GM11168 (cell line): ENCODE measurements around the gene KCP.

Experiments
- in situ Hi-C: fragments of 300-500 bp; cut with MboI; formaldehyde crosslinking; loops from one replicate; pipeline ENCODE4 v1.12.0; 2022; ENCODE audit warnings: low sequenced_read_pairs; ENCODE audit not compliant: unreplicated experiment

KCP gene

GRCh38 chr7:128876978-128877755, 33.3 kb downstream of the KCP start:
- in situ Hi-C loops: no loop called here

DNA sequence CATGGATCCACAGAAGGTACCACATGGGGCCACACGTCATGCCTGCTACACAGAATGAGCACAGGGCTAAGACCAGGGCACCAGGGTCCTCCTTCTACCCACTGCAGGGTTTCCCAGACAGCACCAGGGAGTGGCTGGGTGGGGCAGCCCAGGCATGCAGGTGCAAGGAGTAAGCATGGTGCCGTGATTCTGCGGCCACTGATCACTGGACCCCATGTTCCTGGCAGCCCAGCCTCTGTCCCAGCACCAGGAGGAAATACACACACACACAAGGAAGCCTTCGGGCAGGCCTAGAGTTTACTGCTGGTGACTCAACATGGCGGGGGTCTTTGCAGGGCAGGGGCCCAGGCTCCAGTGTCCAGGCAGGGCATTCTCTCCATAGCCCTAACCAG, 33.9 kb downstream of the KCP start:
- in situ Hi-C loops: no loop called here

DNA sequence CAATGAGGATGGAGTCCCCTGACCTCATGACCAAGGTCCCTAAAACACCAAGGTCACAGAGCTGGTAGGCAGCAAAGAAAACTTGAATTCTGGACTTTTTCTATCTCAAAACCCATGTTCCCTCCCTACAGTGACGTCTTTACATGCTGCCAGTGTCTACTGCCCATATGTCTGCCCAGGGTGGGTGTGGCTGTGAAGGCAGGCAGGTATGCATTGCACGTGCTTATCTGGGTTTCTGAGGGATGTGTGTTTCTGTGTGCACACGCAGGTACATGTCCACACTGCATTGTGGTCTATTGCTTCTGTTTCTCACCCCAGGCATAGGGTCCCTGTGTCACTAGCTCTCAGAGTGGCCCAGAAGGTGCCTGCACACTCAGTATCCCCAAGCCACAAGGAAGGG, 34.4 kb downstream of the KCP start:
- in situ Hi-C loops: no loop called here

DNA sequence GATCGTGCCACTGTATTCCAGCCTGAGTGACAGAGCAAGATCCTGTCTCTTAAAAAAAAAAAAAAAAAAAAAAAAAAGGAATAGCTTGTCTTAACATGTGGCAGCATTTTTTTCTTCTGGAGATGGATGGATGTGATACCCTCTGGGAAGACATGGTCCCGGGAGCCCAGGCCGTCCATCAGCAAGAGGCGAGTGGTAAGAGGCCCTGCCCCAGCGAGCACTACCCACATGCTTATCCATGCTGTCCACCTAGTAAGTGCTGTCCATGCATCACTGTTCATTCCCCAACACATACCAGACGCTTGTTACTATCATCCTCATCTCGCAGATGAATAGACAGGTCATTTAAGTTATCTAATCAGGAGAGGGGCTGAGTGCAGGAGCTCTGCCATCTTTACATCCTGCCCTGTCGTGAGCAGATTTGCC, 35.0 kb downstream of the KCP start:
- in situ Hi-C loops: no loop called here

DNA sequence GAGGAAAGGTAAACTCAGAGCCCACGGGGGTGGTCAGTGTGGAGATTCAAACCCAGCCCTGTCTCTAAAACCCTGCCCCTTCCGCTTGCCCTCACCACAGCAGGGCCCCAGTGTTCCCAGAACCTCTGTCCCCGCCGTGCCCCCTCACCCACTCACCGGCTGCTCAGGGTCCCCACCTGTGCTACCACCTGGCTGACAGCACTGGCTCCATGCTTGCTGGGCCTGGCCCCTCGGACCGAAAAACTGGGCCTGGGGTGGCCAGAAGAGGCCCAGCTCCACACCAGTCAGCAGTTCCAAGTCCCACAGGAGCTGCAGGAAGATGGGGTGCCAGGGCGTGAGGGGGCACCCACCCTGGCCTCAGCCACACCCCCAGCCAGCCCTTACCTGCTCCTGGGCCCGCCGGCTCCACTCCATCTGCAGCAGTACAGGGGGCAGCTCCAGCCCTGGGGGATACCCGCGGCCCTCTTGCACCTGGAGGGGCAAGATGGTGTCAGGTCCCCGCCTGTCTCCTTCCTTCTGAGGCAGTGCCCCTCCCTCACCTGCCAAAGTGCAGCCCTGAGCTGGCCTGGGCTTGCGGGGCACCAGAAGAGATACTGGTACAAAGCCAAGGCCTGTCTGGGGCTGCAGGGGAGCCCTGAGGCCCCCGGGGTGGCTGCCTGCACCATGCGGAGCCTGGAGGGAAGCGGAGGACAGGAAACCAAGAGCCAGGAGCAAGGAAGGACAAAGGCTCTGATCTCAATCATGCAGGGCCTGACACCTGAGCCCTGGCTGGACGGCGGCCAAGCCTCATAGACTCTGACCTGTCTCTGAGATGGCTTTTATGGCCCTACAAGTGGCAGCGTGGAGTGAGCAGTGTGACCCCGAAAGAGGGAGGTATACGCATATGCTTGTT, 36.1 kb downstream of the KCP start:
- in situ Hi-C loops: no loop called here

DNA sequence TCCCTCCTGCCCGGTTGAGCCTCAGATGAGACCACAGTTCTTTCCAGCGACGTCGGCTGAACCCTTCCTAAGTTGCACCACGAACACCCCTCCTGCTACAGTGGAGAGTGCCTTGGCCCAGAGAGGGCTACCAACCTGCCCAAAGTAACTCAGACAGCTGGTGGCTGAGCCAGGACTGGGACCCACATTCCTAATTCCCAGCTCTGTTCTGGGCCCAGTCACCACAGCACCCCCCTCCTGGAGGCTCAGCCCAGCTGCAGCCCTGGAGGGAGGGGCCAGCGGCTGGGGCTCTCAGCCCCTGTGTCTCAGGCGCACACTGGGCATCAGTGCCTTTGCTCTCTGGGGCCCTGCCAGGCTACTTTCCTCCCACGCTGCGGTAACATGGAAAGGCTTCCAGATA, 37.3 kb downstream of the KCP start:
- in situ Hi-C loops: no loop called here

DNA sequence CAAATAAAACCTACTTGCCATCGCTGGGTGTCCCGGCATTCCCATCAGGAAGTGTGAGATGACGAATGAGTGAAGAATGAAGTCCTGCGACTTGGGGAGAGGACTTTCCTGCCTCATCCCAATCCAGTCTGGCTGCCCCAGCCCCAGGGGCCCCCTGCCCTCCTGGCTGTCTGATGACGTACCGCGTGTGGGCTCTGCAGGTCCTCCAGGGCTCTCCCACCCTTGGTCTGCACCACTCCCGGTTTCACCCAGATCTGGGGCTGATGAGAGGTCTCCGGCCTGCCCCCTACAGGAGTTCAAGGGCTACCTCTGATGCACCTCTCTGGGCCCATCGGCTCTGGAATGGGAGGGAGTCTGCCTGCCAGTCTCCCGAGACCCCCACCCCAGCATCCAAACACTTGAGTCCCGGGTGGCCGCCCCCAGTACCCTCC, 38.1 kb downstream of the KCP start:
- in situ Hi-C loops: no loop called here

DNA sequence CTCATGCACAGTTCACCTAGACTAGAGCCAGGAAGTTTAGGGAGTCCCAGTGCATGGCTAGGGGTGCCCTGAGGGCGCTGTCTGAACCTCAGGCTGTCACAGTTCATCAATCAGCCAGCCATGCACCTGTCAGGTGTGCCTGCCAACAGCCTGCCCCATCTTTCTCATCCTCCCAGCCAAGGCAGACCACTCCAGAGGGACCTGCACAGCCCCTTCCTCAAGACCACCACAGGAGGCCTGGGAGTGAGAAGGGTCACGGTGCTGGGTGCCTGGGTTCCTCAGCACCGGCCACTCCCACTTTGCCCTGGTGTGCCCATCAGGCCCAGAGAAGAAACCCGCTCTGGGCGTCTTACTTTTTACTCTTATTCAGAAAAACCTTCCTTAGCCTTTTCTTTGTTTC, 39.5 kb downstream of the KCP start:
- in situ Hi-C loops: no loop called here

GRCh38 chr7:128869944-128870285, 40.6 kb downstream of the KCP start:
- in situ Hi-C loops: no loop called here

GRCh38 chr7:128869138-128869943, 41.2 kb downstream of the KCP start:
- in situ Hi-C loops: no loop called here

DNA sequence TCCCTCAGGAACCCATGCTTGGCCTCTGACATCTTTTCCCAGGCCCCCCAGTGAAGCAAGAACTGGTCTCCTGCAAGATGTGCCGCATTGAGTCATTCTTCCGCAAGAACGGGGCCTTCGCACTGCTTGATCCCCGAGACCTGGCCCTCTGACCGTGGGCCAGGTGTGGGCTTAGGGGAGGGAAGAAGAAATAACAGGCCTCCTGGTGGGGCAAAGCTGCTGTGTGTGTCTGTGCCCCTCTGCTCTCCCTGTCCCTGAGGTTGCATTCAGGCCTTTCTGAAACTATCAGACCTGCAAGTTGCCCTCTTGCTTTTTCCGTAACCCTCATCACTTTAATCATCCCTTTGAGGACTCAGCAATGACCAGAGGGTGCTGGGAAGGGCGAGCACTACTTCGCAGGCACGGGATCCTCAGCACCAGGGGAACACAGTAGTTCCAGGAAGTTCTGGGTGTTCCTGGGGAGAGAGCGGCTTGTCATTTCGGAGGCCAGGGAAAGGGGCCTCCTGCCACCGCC, 41.8 kb downstream of the KCP start:
- in situ Hi-C loops: no loop called here

GRCh38 chr7:128867842-128868623, 42.5 kb downstream of the KCP start:
- in situ Hi-C loops: no loop called here

DNA sequence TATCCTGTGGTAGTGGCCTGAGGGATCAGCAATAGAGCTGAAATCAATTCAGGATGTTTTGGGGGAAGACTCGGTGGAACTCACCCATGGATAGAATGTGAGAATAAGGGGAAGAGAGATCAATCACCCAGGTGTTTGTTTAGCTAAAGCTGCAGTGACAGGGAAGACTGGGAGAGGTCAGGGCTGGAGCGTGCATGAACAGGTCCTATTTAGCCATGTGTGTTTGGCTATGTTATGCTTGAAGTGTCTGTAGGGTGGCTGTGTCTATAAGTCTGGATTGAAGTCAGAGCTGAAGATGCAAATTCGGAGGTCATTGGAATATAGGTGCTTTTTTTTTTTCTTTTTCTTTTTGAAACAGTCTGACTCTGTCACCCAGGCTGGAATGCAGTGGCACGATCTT, 43.3 kb downstream of the KCP start:
- in situ Hi-C loops: no loop called here

DNA sequence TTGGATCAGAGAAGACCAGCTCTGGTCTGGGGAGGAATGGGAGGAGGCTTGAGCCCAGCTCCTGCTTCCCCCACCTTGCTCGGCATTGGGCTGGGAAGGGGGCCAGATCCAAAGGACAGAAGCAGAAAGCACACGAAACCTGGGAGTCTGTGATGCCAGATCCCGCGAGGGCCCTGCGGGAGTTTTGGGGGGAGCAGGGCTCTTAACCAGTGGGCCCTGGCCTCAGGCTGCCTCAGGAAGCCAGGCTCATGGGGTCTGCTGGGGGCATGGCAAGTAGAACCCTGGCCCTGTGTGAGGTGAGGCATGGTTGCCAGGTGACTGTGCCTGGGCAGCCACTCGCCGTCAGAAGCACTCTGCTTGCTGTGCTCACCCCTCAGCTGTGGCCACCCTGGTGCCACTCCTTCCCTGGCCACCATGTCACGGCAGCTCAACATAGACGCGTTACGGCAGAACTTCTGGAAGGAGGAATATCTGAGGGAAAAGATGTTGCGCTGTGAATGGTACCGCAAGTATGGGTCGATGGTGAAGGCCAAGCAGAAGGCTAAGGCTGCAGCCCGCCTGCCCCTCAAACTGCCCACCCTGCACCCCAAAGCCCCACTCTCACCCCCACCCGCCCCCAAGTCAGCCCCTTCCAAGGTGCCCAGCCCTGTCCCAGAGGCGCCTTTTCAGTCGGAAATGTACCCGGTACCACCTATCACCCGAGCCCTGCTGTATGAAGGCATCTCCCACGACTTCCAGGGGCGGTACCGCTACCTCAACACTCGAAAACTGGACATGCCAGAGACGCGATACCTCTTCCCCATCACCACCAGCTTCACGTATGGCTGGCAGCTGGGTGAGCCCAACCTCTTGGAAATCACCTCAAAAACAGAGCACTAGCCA, 44.3 kb downstream of the KCP start:
- in situ Hi-C loops: no loop called here

DNA sequence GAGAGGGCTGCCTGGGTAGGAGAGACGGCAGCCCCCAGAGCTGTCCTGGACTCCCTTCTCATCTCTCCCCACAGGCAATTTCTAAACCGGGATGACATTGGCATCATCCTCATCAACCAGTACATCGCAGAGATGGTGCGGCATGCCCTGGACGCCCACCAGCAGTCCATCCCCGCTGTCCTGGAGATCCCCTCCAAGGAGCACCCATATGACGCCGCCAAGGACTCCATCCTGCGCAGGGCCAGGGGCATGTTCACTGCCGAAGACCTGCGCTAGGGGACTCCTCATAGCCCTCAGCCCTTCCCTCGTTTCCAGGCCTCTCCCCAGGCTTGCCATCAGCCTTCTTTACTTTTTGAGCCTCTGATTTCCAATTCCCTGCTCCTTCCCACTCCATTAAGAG, 45.2 kb downstream of the KCP start:
- in situ Hi-C loops: no loop called here

GRCh38 chr7:128863433-128863989, 47.0 kb downstream of the KCP start:
- in situ Hi-C loops: no loop called here

DNA sequence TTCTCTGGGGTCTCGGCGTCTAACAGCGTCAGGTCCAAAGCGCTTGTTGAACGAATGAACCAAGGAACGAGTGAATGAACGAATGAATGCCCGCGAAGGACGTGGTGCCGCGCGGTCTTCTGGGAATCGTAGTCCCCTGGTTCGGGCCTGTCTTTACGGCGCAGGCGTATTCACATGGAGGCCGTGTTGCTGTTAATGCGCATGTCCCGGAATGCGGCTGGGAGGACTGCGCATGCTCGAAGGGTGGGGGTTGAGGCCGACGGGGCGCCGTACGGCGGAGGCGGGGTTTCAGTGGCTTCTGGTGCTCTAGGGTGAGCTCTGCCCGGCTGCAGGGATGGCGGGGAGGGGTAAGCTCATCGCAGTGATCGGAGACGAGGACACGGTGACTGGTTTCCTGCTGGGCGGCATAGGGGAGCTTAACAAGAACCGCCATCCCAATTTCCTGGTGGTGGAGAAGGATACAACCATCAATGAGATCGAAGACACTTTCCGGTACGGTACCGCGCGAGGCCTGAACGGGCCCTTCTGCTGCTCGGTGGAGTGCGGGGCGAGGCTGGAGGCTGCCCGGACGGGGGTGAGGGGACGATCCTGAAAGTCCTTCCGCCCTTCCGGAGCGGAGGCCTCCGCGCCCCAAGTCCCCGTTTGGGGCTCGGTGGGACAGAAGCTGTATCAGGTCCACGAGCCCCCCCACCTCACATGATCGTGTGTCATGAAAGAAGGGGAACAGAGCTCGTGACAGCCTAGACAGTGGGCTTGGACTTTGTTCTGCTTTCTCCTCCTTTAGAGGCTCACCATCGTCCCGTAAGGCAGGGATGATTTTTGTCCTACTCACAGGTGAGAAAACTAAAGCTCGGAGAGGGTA, 47.7 kb downstream of the KCP start, which contains the start of gene ATP6V1F:
Gene ATP6V1F, plus strand, starts transcription at position 286 of the 862 bp plus-strand sequence. Its CDS starts 49 bp downstream, at position 335.
- in situ Hi-C loops: no loop called here
